ENCODE data around the gene RTN4RL1. TPM values are rescaled to one million over a fixed set of nuclear protein-coding genes. Genes with fewer than 3 reads are reported as not detected.

Gene RTN4RL1
- total RNA-seq, 1 donor from 2014 or later, result 50.3 TPM

DNA sequence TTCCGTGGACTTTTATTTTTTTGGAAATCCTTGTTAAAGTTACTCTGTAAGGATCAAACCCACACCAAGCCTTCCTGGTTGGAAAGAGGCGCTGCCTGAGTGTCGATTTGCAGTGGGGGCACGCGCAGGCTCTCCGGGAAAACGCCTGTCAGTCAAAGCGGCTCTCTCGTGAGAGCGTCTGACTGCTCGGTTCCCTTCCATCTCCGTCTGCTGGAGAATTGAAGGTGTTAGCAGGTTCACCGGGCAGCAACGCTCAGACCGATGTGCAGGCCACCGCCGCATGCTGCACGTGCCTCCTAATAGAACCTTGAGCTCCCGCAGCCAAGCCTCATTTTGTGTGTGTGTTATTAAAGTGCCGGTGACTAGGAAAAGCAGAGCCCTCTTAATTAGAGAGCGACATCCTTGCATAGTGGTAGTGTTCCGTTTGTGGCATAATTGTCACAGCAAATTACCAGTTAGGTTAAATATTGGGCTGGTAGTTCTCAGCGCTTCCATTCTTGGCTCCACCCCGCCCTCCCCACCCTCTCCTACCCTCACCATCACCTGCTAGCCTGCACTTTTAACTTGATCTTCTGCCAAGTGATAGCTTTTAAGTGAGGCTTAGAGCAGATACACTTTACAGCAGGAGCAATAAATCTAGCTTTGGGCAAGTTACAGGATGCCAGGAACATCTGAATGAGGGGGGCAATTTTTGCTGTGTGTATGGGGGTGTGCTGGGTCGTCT lies 119.8 kb downstream of the RTN4RL1 start:
- no peak overlapping the region for H3K27ac Mint-ChIP-seq (ENCODE audit: unreplicated experiment)
- peaks cover 10% of the 10 kb centered on the region for H3K27me3 Mint-ChIP-seq (ENCODE audit: unreplicated experiment)
- peaks cover 29% of the 10 kb centered on the region for H3K4me1 Mint-ChIP-seq (ENCODE audit: low read depth, unreplicated experiment)
- TF ChIP-seq, protein P1, sequence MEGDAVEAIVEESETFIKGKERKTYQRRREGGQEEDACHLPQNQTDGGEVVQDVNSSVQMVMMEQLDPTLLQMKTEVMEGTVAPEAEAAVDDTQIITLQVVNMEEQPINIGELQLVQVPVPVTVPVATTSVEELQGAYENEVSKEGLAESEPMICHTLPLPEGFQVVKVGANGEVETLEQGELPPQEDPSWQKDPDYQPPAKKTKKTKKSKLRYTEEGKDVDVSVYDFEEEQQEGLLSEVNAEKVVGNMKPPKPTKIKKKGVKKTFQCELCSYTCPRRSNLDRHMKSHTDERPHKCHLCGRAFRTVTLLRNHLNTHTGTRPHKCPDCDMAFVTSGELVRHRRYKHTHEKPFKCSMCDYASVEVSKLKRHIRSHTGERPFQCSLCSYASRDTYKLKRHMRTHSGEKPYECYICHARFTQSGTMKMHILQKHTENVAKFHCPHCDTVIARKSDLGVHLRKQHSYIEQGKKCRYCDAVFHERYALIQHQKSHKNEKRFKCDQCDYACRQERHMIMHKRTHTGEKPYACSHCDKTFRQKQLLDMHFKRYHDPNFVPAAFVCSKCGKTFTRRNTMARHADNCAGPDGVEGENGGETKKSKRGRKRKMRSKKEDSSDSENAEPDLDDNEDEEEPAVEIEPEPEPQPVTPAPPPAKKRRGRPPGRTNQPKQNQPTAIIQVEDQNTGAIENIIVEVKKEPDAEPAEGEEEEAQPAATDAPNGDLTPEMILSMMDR (IDR thresholded peaks at IDR 0.05; ENCODE audit: partially characterized antibody, unreplicated experiment), result no peak
- H3K4me3 Mint-ChIP-seq (ENCODE audit: unreplicated experiment), result peak overlapping the region; percentile 28
- peaks cover 4% of the 10 kb centered on the region for H3K9me3 Mint-ChIP-seq (ENCODE audit: unreplicated experiment)
- no peaks in the 10 kb centered on the region for H3K36me3 Mint-ChIP-seq (ENCODE audit: unreplicated experiment)
- no peak for DNase-seq

DNA sequence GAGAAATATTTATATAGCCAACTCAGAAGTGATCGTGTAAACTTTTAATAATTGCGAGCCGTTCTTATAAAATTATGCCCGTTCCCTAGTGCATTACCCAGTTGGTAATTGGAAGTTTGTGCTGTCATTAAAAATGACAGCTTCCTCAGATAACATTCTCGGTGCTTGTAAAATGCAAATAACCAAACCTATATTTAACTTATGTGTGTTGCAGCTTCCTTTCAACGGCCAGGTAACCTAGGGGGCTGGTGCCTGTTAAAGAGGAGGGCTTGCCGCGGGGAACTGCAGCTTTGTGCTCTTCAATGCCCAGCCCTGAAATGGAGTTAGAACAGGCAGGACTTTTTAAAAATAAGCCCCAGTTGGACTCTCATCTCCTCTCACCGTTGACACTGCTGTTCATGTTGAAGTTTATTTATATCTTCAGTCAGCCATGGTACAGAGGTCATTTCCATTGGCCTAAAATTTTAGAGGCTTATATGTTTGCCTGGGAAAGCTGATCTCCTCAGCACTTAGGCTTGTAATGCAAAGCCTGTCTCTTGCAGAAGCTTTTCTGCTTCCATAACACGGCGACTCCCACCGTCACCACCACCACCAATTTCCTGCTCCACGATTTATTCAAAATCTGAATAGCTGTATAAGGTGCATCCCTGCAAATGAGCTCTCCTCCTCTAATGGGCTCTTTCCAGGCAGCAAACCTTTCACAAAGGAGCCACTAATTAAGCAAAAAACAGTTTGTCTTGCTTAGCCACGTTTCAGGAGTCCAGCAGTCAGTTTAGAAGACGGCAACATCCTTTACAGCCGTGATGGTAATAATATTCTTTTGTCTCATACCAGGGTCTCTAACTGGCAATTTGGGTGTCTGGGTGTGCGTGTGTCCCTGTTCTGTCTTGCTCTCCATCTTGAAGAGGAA lies 120.6 kb downstream of the RTN4RL1 start:
- no peaks in the 10 kb centered on the region for H3K36me3 Mint-ChIP-seq (ENCODE audit: unreplicated experiment)
- DNase-seq, result no peak
- H3K27me3 Mint-ChIP-seq (ENCODE audit: unreplicated experiment), result peaks cover 10% of the 10 kb centered on the region
- H3K4me3 Mint-ChIP-seq (ENCODE audit: unreplicated experiment), result peak overlapping the region; percentile 28
- TF ChIP-seq, protein P1 (IDR thresholded peaks at IDR 0.05; ENCODE audit: partially characterized antibody, unreplicated experiment), result no peak
- H3K9me3 Mint-ChIP-seq (ENCODE audit: unreplicated experiment), result peaks cover 4% of the 10 kb centered on the region
- H3K27ac Mint-ChIP-seq (ENCODE audit: unreplicated experiment), result no peak overlapping the region
- H3K4me1 Mint-ChIP-seq (ENCODE audit: low read depth, unreplicated experiment), result peaks cover 26% of the 10 kb centered on the region

DNA sequence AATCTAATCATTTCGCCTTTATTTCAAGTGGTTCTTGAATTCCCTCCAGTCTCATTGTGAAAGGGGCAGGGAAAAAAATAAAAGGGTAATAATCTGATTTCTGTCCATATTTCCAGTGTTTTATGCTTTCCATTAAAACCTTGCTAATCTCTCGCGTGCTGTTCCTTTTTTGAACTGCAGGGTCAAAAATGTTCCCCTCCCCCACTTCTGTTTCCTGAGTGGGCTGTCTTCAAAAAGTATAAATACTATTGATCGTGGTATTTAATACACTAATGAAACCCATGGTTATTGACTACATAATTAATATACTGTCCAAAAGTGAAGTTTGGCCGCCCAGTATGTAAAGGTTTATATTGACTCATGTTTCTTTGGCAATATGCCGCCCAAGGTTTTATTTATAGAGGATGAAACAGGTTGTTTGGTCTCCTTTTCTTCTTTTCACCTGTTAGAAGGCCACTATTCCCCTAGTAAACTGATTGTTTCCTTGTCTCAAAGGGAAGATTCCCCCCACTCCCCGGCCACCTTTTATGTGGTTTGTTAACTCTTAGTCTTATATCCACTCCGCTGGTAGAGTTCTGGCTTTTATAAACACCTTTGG lies 125.6 kb downstream of the RTN4RL1 start:
- TF ChIP-seq, protein P1 (IDR thresholded peaks at IDR 0.05; ENCODE audit: partially characterized antibody, unreplicated experiment), result peak; percentile 57
- Mint-ChIP-seq H3K27me3 (ENCODE audit: unreplicated experiment) (peaks cover 3% of the 10 kb centered on the region), H3K27ac (ENCODE audit: unreplicated experiment) (no peak overlapping the region), H3K4me3 (ENCODE audit: unreplicated experiment) (peak overlapping the region; percentile 28), H3K9me3 (ENCODE audit: unreplicated experiment) (no peaks in the 10 kb centered on the region), H3K4me1 (ENCODE audit: low read depth, unreplicated experiment) (peaks cover 6% of the 10 kb centered on the region), H3K36me3 (ENCODE audit: unreplicated experiment) (no peaks in the 10 kb centered on the region)
- DNase-seq, result no peak

DNA sequence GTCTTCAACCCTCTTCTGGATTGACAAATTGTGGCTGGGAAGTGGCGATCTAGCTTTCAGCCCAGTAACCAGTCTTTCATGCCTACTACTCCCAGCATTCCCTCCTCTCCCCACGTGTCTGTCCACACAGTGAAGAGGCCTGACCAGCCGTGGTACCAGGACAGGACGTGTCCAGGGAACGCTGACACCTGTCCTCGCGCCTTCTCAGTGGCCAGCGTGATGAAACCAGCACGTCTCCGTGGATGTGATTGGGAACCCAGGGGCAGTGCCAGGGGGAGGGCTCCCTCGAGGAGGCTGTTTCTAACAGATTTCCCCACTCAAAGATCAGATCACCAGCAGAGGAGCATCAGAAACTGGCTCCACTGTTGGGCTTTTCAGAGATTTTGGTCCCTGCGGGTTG lies 126.3 kb downstream of the RTN4RL1 start:
- Mint-ChIP-seq H3K36me3 (ENCODE audit: unreplicated experiment) (no peaks in the 10 kb centered on the region), H3K4me1 (ENCODE audit: low read depth, unreplicated experiment) (peaks cover 6% of the 10 kb centered on the region), H3K9me3 (ENCODE audit: unreplicated experiment) (no peaks in the 10 kb centered on the region), H3K27me3 (ENCODE audit: unreplicated experiment) (peaks cover 3% of the 10 kb centered on the region), H3K27ac (ENCODE audit: unreplicated experiment) (peak overlapping the region; percentile 48), H3K4me3 (ENCODE audit: unreplicated experiment) (no peak overlapping the region)
- TF ChIP-seq, protein P1 (IDR thresholded peaks at IDR 0.05; ENCODE audit: partially characterized antibody, unreplicated experiment), result no peak
- DNase-seq, result no peak

Data from glutamatergic neuron (in vitro differentiated cells).